GM20000 (cell line): Measurements from ENCODE around the gene GGCX.

ENCODE experiments used
- DNase-seq: peaks from one replicate; pipeline ENCODE4 v3.0.0; 2012; ENCODE audit warnings: low spot score
- TF ChIP-seq, protein P1 (sequence below): IDR thresholded peaks from 2 replicates; pipeline ENCODE4 v1.5.1; 2012; ENCODE audit warnings: mild to moderate bottlenecking, control low read depth; ENCODE audit errors: extremely low read depth, missing control alignments

GGCX gene

DNA sequence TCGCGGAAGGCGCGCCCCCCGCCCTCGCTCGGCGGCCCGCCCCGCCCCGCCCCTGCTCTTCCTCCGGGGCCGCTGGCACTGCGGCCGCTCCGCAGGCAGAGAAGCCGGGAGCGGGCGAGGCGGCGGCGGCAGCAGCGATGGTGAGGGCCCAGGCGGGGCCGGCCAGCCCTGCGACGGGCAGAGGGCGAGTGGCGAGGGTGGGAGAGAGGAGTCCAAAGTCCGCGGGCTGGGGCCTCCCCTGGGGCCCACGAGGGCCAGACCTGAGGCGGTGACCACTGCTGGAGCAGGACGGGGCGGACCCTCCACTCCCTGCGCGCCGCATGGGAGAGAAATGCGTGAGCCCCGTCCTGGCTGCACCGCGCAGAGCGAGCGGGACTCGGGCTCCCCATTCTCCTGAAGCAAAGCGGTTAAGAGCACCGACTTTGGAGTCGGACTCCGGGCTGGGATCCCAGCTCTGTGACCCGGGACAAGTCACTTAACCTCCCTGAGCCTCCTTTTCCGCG, 23.1 kb upstream of the GGCX start, which contains the start of gene VAMP5:
Gene VAMP5, plus strand, starts transcription at position 78 of the 503 bp plus-strand sequence. Its CDS starts 60 bp downstream, at position 138.
- DNase-seq: peak; percentile 88
- TF ChIP-seq, protein P1, sequence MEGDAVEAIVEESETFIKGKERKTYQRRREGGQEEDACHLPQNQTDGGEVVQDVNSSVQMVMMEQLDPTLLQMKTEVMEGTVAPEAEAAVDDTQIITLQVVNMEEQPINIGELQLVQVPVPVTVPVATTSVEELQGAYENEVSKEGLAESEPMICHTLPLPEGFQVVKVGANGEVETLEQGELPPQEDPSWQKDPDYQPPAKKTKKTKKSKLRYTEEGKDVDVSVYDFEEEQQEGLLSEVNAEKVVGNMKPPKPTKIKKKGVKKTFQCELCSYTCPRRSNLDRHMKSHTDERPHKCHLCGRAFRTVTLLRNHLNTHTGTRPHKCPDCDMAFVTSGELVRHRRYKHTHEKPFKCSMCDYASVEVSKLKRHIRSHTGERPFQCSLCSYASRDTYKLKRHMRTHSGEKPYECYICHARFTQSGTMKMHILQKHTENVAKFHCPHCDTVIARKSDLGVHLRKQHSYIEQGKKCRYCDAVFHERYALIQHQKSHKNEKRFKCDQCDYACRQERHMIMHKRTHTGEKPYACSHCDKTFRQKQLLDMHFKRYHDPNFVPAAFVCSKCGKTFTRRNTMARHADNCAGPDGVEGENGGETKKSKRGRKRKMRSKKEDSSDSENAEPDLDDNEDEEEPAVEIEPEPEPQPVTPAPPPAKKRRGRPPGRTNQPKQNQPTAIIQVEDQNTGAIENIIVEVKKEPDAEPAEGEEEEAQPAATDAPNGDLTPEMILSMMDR: no peak

DNA sequence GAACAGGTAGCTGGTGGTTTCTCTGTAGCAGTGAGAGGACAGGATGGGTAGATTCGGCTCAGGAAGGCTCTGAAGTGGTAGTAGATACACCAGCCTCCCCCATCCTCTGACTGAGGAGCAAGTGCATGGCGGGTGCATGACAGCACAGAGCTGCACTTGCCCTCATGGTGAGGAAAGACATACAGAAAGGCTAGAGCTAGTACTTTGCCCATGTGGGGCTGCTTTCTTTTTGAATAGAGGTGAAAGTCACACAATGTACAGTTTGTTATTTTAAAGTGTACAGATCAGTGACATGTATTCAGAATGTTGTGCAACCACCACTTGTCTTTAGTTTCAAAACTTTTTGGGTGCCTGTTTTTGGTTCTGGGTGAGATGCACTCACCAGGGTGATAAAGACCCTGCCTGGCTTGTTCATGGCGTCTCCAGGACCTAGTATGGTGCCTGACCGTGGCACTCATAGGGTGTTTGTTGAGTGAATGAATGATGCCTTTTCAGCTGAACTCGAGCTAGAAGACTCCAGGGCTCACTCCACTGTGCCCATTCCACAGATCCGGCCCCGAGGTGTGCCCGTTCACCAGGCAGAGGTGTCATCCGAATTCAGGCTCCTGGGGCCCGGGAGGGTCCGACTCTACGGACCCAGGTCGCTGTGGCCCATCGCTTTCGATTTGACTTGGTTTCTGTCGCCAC, 22.5 kb upstream of the GGCX start:
- DNase-seq: no peak
- TF ChIP-seq, protein P1: no peak

DNA sequence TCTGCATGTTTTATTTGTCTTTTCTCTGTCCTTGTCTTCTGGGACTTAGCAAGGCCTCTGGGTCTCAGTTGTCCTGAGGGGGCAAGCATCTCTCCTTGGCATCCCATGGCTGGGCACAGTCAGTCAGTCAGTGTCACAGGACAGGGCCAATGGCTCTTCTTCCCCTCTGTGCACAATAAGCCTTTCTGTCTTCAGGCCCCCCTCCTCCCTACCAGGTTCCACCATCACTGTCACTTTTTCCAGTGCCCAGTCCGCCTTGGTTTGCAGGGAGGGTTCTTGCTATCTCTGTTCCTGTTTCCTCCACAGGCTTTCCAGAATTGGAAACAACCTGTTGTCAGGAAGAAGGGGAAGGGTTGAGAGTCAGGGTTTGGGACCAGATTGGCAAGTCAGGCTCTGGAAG, 21.2 kb upstream of the GGCX start:
- TF ChIP-seq, protein P1: no peak
- no peak for DNase-seq

DNA sequence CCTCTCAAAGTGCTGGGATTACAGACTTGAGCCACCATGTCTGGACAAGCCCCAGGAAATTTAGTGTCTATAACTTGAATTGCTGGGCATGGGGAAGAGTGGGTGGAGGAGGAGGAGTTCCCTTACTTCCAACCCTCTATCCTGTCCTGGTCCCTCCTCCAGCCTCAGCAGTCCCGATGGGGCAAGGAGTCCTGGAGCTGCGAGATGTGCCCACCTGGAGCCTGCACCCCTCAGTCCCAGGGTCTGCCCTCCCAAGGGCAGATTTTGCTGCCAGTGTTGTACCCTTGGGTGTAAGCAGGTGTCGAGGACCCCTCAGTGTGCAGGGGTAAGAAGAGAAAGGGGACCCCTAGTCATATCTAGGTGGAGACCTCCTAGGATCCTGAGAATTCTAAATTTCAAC, 18.9 kb upstream of the GGCX start:
- TF ChIP-seq, protein P1: no peak
- DNase-seq: no peak

DNA sequence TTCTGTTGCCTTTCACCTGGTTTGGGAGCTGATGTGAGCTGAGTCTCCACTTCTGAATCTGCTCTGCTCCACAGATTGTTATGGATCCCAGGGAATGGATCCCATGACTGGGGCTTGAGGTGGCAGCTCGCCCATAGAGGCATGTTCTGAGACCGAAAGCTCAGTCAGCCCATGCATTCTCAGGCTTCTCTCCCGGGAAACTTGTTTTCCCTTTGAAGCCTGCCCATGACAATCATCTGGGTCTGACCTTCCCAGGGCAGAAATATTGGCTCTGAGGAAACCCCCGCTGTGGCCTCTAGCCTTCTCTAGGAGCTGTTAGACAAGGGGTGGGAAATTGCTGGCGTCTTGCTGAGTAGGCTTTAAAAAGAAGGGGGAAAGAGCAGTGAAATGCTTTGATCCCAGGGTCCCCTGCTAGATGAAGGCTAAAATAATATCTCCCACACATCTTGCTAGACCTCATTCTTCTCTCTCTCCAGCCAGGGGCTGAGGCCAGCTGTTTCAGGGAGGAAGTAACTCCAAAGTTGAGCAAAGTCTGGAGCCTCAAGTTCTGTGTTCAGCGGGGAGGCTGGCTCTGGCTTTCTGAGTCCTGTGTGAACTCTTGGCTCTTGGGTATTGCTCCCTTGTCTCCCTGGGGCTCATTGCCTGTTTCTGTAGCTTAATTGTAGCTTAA, 18.1 kb upstream of the GGCX start:
- no peak for DNase-seq
- TF ChIP-seq, protein P1: no peak

GRCh38 chr2:85578243-85579180, 17.2 kb upstream of the GGCX start:
- DNase-seq: peak; percentile 58
- TF ChIP-seq, protein P1: no peak
